PFSK-1 (cell line): ENCODE data around the gene ULK4.

ENCODE experiments used
- FOXP2 ChIP-seq: optimal IDR thresholded peaks from 2 replicates; pipeline ENCODE3; 2011; ENCODE audit warnings: borderline replicate concordance, control low read depth, inconsistent platforms; ENCODE audit not compliant: insufficient read depth; ENCODE audit errors: extremely low read length, extremely low read depth
- POLR2AphosphoS5 ChIP-seq: IDR thresholded peaks from 2 replicates; pipeline ENCODE4 v1.6.1; 2012; ENCODE audit warnings: low read depth, mild to moderate bottlenecking, control low read depth, low read length, moderate library complexity
- REST ChIP-seq, 2 experiments: IDR thresholded peaks; 2 replicates each; pipeline versions ENCODE4 v1.6.1 to v1.8.0; 2011 to 2012; ENCODE audit warnings: low read depth in 2 of 2, low read length in 2 of 2, control low read depth in 1 of 2, inconsistent platforms in 1 of 2, mild to moderate bottlenecking in 1 of 2, moderate library complexity in 1 of 2; ENCODE audit not compliant: insufficient read depth in 1 of 2
- SIN3A ChIP-seq: IDR thresholded peaks from 2 replicates; pipeline ENCODE4 v1.6.1; 2012; ENCODE audit warnings: mild to moderate bottlenecking, low read length, moderate library complexity, borderline replicate concordance; ENCODE audit not compliant: insufficient read depth
- TAF1 ChIP-seq: IDR thresholded peaks from 2 replicates; pipeline ENCODE4 v1.6.1; 2012; ENCODE audit warnings: low read length, control low read depth, borderline replicate concordance; ENCODE audit not compliant: insufficient read depth

ULK4 gene

GRCh38 chr3:41627477-41628087 lies 334.3 kb downstream of the ULK4 start:
- TF ChIP-seq REST (IDR thresholded peaks at IDR 0.05; ENCODE audit: insufficient read depth in 1 of 2, low read depth in 2 of 2, low read length in 2 of 2) (no peak), TAF1 (no peak), POLR2AphosphoS5 (no peak), SIN3A (no peak), FOXP2 (no peak)

- no peak for TF ChIP-seq FOXP2
- no peak for TF ChIP-seq SIN3A
These were observed 349.1 kb downstream of the ULK4 start for GRCh38 chr3:41612853-41613252.

- no peak for TF ChIP-seq SIN3A
- TF ChIP-seq FOXP2: no peak
- no peak for TF ChIP-seq TAF1
- TF ChIP-seq POLR2AphosphoS5: no peak
- no peak for TF ChIP-seq REST (IDR thresholded peaks at IDR 0.05; ENCODE audit: insufficient read depth in 1 of 2, low read depth in 2 of 2, low read length in 2 of 2)
These were observed 350.9 kb downstream of the ULK4 start for GRCh38 chr3:41611008-41611407.

- TF ChIP-seq REST (IDR thresholded peaks at IDR 0.05; ENCODE audit: insufficient read depth in 1 of 2, low read depth in 2 of 2, low read length in 2 of 2) (no peak), SIN3A (no peak), TAF1 (no peak), FOXP2 (no peak), POLR2AphosphoS5 (no peak)
These were observed 353.6 kb downstream of the ULK4 start for GRCh38 chr3:41608347-41608746.

- TF ChIP-seq POLR2AphosphoS5 (no peak), SIN3A (no peak), TAF1 (no peak), REST (IDR thresholded peaks at IDR 0.05; ENCODE audit: insufficient read depth in 1 of 2, low read depth in 2 of 2, low read length in 2 of 2) (no peak)
These were observed 358.1 kb downstream of the ULK4 start for GRCh38 chr3:41603807-41604206.
